ENCODE results near the gene OLFML1. TPM values are rescaled to one million over a fixed set of nuclear protein-coding genes. Genes with fewer than 3 reads are reported as not detected.

OLFML1 gene
- total RNA-seq (48.0 TPM), polyA plus RNA-seq (15.7 TPM)

DNA sequence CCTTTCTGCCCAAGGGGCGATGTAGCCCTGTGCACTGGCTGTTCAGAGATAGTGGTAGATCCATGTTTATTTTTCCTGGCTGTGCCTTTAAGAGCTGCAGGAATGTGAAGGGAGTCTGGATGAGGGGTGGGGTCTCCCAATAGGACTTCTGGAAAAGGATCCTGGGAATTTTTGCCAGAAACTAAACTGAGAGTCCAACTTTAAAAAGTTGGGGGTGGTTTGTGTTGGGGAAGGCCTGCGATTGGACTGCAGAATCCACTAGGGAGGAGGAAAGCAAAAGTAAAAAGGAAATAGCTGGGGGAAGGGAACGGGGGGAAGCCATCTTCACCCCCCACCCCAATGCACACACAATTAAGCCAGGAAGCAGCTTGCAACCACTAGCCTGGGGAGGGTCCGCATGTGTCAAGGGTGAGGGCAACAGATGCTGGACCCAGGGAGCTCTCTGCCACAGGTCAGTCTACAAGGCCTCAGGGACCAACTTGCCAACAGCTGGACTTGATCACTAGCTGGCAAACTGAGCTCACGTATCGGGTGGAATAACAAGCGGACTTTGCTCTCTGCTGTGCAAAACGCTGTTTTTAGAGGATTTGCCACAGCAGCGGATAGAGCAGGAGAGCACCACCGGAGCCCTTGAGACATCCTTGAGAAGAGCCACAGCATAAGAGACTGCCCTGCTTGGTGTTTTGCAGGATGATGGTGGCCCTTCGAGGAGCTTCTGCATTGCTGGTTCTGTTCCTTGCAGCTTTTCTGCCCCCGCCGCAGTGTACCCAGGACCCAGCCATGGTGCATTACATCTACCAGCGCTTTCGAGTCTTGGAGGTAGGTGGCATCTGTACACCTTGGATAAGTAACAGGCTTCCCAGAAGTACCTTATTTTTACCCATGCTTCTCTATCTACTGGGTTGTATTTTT, at the start of gene OLFML1:
OLFML1 (plus strand) TSS at position 321 of the 912 bp plus-strand sequence; CDS start at position 691, 370 bp downstream.
- H3K27ac ChIP-seq (ENCODE audit: low read depth), result no peak within 1 kb of the TSS
- H3K4me1 ChIP-seq (ENCODE audit: insufficient read depth), result no peaks in the 10 kb centered on the region
- WGBS, result 41% methylated on average over 15 of the region's 15 CpGs
- peak; percentile 78 for DNase-seq (ENCODE audit: extremely low spot score)
- H3K4me3 ChIP-seq (ENCODE audit: low read depth, low read length), result peak within 1 kb of the TSS; percentile 42
- H3K36me3 ChIP-seq (ENCODE audit: insufficient read depth), result no peaks in the 10 kb centered on the region

GRCh38 chr11:7436146-7436545, 49.2 kb upstream of the OLFML1 start:
- H3K4me1 ChIP-seq (ENCODE audit: insufficient read depth), result no peaks in the 10 kb centered on the region
- 76% methylated on average over 1 of the region's 1 CpG for WGBS
- no peak overlapping the region for H3K27ac ChIP-seq (ENCODE audit: low read depth)
- H3K36me3 ChIP-seq (ENCODE audit: insufficient read depth), result no peaks in the 10 kb centered on the region
- DNase-seq (ENCODE audit: extremely low spot score), result no peak
- H3K4me3 ChIP-seq (ENCODE audit: low read depth, low read length), result no peak overlapping the region

DNA sequence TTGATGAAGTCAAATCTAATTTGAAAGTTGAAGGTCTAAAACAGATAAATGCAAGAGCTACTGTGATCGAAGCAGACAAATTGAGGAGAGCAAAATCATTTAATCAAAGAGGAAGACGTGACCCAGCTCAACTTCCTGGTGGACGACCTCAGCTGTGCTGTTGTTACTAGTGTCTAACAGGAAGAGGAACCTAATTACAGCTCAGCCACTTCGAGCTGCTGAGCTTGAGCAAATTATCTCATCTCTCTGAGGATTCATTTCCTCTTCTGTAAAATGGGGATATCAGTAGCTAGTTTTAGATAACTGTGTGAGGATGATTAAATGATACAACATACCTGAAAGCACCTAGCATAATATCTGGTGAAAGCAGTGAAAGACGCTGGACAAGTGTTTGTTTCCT, 48.6 kb upstream of the OLFML1 start:
- Histone ChIP-seq H3K36me3 (ENCODE audit: insufficient read depth) (no peaks in the 10 kb centered on the region), H3K4me1 (ENCODE audit: insufficient read depth) (no peaks in the 10 kb centered on the region), H3K4me3 (ENCODE audit: low read depth, low read length) (no peak overlapping the region), H3K27ac (ENCODE audit: low read depth) (no peak overlapping the region)
- 54% methylated on average over 5 of the region's 5 CpGs for WGBS
- no peak for DNase-seq (ENCODE audit: extremely low spot score)

GRCh38 chr11:7437696-7438095, 47.6 kb upstream of the OLFML1 start:
- Histone ChIP-seq H3K4me3 (ENCODE audit: low read depth, low read length) (no peak overlapping the region), H3K4me1 (ENCODE audit: insufficient read depth) (no peaks in the 10 kb centered on the region), H3K27ac (ENCODE audit: low read depth) (no peak overlapping the region), H3K36me3 (ENCODE audit: insufficient read depth) (no peaks in the 10 kb centered on the region)
- WGBS, result 81% methylated on average over 3 of the region's 3 CpGs
- DNase-seq (ENCODE audit: extremely low spot score), result no peak

GRCh38 chr11:7439746-7440320, 45.5 kb upstream of the OLFML1 start:
- no peak for DNase-seq (ENCODE audit: extremely low spot score)
- Histone ChIP-seq H3K27ac (ENCODE audit: low read depth) (no peak overlapping the region), H3K4me3 (ENCODE audit: low read depth, low read length) (no peak overlapping the region), H3K36me3 (ENCODE audit: insufficient read depth) (no peaks in the 10 kb centered on the region), H3K4me1 (ENCODE audit: insufficient read depth) (no peaks in the 10 kb centered on the region)
- 80% methylated on average over 3 of the region's 3 CpGs for WGBS

DNA sequence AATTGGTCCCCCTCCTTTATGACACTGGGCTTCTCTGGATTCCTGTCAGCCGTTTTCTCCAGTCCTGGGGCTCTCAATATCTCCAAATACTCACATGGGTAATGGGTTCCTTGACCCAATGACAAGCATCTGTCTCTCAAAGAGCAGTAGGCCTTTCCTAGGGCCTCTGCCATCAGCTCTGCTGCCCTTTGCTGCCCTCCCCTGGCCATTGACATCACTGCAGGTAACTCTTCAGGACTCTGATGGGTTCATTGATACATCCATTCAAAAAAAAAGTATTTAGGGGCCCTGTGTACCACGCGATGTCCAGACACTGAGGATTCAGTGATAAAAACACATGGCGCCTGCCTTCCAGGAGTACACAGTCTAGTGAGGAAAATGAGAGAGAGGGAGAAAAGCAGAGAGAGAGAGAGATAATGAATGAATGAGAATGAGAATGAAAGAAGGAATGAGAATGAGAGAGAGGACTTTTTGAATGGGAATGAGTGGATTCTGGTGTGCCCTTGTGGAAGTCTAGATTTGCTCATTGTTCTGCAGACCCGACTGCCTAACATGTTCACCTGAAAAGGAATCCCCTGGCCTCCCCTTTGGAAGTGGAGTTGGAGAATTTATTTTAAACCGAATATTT, 42.6 kb upstream of the OLFML1 start:
- no peaks in the 10 kb centered on the region for H3K36me3 ChIP-seq (ENCODE audit: insufficient read depth)
- no peak overlapping the region for H3K27ac ChIP-seq (ENCODE audit: low read depth)
- WGBS, result 28% methylated on average over 6 of the region's 6 CpGs
- no peaks in the 10 kb centered on the region for H3K4me1 ChIP-seq (ENCODE audit: insufficient read depth)
- H3K4me3 ChIP-seq (ENCODE audit: low read depth, low read length), result no peak overlapping the region
- DNase-seq (ENCODE audit: extremely low spot score), result no peak

DNA sequence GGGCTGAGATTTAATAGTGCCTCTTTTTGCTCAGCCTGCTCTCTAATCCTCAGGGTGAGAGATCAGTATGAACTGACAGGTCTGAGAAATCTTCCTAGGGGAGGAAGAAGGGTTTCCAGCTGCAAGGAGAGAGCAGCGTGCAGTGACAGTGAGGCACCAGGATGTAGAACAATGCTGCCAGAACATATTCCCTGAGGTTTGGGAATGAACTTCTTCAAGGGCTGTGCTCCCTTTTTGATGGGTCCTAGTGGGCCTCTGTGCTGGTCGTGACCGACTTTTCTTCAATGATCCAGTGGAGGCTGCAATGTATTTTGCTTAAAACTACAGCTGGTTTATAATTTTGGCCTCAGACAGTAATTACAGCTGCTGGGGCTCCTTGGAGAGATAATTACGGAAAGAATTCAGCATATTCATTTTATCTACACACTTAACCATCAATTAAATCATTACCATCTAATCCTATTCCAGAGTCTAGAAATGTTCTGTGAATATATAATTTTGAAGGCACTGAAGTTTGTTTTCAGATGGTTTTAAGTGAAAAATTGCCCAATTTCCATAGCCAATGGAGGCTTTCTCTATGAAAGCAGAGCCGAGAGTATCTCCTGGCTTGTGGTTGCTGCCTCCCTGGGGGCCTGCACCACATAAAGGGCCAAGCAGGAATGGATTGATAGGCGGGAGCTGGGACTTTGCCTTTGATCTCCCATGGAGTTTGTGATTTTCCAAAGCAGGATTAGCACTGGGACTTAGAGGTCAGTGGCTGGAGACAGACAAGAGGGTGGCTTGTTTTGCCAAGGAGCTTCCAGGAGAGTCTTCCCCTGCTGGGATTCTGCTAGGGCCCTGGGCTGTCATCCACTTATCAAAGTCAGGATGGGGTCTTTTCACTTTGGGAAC, 41.0 kb upstream of the OLFML1 start:
- WGBS, result 63% methylated on average over 6 of the region's 6 CpGs

DNA sequence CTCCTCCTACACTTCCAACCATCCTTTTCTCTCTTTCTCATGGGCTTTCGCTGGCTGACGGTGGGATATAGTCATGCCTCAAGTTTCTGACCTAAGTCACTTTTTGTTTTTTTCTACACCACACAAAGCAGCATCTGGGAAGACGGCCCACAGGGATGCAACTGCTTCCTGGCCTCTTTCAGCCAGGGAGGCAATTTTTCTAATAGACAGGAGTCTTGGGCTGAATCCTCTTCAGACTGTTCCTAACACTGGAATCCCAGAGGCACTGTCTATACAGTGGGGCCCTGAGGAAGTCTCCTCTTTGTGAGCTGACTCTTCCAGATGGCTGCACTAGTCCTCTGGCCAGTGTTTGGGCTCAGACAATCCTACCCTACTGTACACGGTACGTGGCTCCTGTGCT, 39.7 kb upstream of the OLFML1 start:
- Histone ChIP-seq H3K36me3 (ENCODE audit: insufficient read depth) (no peaks in the 10 kb centered on the region), H3K27ac (ENCODE audit: low read depth) (no peak overlapping the region), H3K4me1 (ENCODE audit: insufficient read depth) (no peaks in the 10 kb centered on the region), H3K4me3 (ENCODE audit: low read depth, low read length) (no peak overlapping the region)
- 88% methylated on average over 5 of the region's 5 CpGs for WGBS
- DNase-seq (ENCODE audit: extremely low spot score), result no peak

More for the DNA sequence above, 41.0 kb upstream of the OLFML1 start:
- H3K36me3 ChIP-seq (ENCODE audit: insufficient read depth), result no peaks in the 10 kb centered on the region
- no peak overlapping the region for H3K27ac ChIP-seq (ENCODE audit: low read depth)
- no peak overlapping the region for H3K4me3 ChIP-seq (ENCODE audit: low read depth, low read length)
- no peaks in the 10 kb centered on the region for H3K4me1 ChIP-seq (ENCODE audit: insufficient read depth)
- DNase-seq (ENCODE audit: extremely low spot score), result no peak

DNA sequence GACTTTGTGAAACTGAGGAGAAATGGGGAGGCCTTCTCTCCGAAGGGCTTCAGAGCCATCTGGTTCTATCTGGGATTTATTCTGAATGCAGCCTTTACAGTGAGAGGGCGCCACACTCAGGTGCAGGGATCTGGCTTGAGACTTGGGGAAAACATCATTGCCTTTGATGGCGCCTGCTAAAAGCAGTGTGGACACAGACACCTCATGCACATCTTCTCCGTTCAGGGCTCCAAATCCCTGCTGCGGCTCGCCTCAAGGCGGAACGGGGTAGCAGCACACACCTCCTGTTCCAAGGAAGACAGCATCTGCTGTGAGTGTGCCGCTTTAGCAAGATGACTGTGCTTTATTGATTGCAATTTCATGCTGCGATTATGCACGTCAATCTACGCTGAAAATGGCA, 37.1 kb upstream of the OLFML1 start:
- Histone ChIP-seq H3K27ac (ENCODE audit: low read depth) (no peak overlapping the region), H3K36me3 (ENCODE audit: insufficient read depth) (no peaks in the 10 kb centered on the region)
- 94% methylated on average over 12 of the region's 12 CpGs for WGBS

GRCh38 chr11:7449211-7449840, 36.0 kb upstream of the OLFML1 start:
- Histone ChIP-seq H3K36me3 (ENCODE audit: insufficient read depth) (no peaks in the 10 kb centered on the region), H3K4me1 (ENCODE audit: insufficient read depth) (no peaks in the 10 kb centered on the region), H3K4me3 (ENCODE audit: low read depth, low read length) (no peak overlapping the region), H3K27ac (ENCODE audit: low read depth) (no peak overlapping the region)
- WGBS, result 90% methylated on average over 3 of the region's 3 CpGs
- no peak for DNase-seq (ENCODE audit: extremely low spot score)

More for the DNA sequence above, 37.1 kb upstream of the OLFML1 start:
- DNase-seq (ENCODE audit: extremely low spot score), result no peak
- Histone ChIP-seq H3K4me3 (ENCODE audit: low read depth, low read length) (no peak overlapping the region), H3K4me1 (ENCODE audit: insufficient read depth) (no peaks in the 10 kb centered on the region)

- Histone ChIP-seq H3K4me3 (ENCODE audit: low read depth, low read length) (no peak overlapping the region), H3K27ac (ENCODE audit: low read depth) (no peak overlapping the region), H3K36me3 (ENCODE audit: insufficient read depth) (no peaks in the 10 kb centered on the region), H3K4me1 (ENCODE audit: insufficient read depth) (no peaks in the 10 kb centered on the region)
- 44% methylated on average over 4 of the region's 4 CpGs for WGBS
- no peak for DNase-seq (ENCODE audit: extremely low spot score)
These were observed 35.5 kb upstream of the OLFML1 start for GRCh38 chr11:7449841-7450214.

DNA sequence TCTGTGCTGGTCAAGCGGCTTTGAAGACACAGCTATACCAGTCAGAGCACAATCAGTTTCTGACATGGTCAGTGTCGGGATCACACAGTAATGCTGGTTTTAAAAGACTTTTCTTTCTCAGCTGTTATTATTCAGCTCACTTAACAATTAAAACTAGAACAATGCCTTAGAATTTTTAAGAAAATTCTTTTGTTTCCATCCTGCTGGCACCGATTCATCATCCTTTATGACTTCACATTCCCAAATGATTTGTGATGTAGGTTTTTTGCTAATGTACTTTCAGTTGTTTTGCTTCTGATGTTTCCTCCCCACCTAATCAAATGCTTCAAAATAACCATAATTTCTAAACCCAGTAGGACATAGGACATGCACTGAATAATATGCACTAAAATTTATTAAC, 34.5 kb upstream of the OLFML1 start:
- Histone ChIP-seq H3K4me1 (ENCODE audit: insufficient read depth) (no peaks in the 10 kb centered on the region), H3K4me3 (ENCODE audit: low read depth, low read length) (no peak overlapping the region), H3K27ac (ENCODE audit: low read depth) (no peak overlapping the region), H3K36me3 (ENCODE audit: insufficient read depth) (no peaks in the 10 kb centered on the region)
- no peak for DNase-seq (ENCODE audit: extremely low spot score)
- 79% methylated on average over 3 of the region's 3 CpGs for WGBS

- Histone ChIP-seq H3K36me3 (ENCODE audit: insufficient read depth) (no peaks in the 10 kb centered on the region), H3K4me3 (ENCODE audit: low read depth, low read length) (no peak overlapping the region)
- WGBS, result 79% methylated on average over 3 of the region's 3 CpGs
These were observed 33.8 kb upstream of the OLFML1 start for GRCh38 chr11:7451520-7451919.

More at GRCh38 chr11:7451520-7451919, 33.8 kb upstream of the OLFML1 start:
- no peak for DNase-seq (ENCODE audit: extremely low spot score)
- Histone ChIP-seq H3K27ac (ENCODE audit: low read depth) (no peak overlapping the region), H3K4me1 (ENCODE audit: insufficient read depth) (no peaks in the 10 kb centered on the region)
